Measurements from ENCODE around the gene MTHFD1L. TPM values are rescaled to one million over a fixed set of nuclear protein-coding genes. Genes with fewer than 3 reads are reported as not detected.

MTHFD1L gene
- polyA plus RNA-seq, 3 donors: 0.25 to 1.3 (median 0.39) TPM

DNA sequence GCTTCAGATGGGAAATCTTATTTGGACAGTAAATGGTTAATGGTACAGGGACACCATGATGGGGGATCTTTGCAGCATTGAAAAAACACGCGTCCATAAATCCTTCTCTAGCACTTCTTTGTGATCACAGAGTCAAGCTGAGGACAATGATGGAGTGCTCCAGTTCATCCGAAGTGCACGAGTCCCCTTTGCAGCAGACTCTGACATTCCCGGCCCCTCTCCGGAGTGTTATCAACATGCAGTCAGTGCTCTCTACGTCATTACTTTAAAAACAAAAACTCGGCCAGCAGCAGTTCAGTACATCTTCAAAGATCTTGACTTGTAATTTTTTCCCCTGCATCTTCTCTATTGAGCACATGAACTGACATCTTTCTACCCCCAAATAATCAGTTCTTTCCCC, 188.8 kb downstream of the MTHFD1L start:
- Histone ChIP-seq H3K9me3 (replicated peaks in 1 of 2; ENCODE audit: control insufficient read depth in 1 of 2, insufficient read depth in 1 of 2, low read length in 2 of 2) (no peaks in the 10 kb centered on the region), H3K4me3 (replicated peaks in 1 of 3; ENCODE audit: low read depth in 2 of 3, low read length in 3 of 3) (no peak overlapping the region), H3K79me2 (ENCODE audit: insufficient read depth, low read length) (no peaks in the 10 kb centered on the region), H3K4me2 (replicated peaks; ENCODE audit: extremely low read depth, low read length, poor library complexity, severe bottlenecking) (no peak overlapping the region), H2AFZ (ENCODE audit: insufficient read depth, low read depth, low read length, poor library complexity, severe bottlenecking) (no peak overlapping the region), H4K20me1 (ENCODE audit: insufficient read depth, low read length) (no peaks in the 10 kb centered on the region), H3K27ac (ENCODE audit: low read depth in 1 of 2, low read length in 2 of 2) (no peak overlapping the region), H3K9ac (ENCODE audit: insufficient read depth, low read length, poor library complexity, severe bottlenecking) (no peak overlapping the region), H3K4me1 (ENCODE audit: control insufficient read depth in 1 of 2, insufficient read depth in 2 of 2, low read length in 2 of 2) (peaks cover 3% of the 10 kb centered on the region in 2 donors), H3K36me3 (replicated peaks in 1 of 2; ENCODE audit: control insufficient read depth in 1 of 2, insufficient read depth in 2 of 2, low read length in 2 of 2) (no peaks in the 10 kb centered on the region), H3K27me3 (ENCODE audit: control insufficient read depth in 2 of 2, insufficient read depth in 2 of 2, low read length in 2 of 2) (no peaks in the 10 kb centered on the region)
- Mint-ChIP-seq H3K36me3 (peaks cover 0 to 3% of the 10 kb centered on the region in 2 donors), H3K27me3 (ENCODE audit: low read depth in 3 of 3) (no peaks in the 10 kb centered on the region), H3K4me3 (no peak overlapping the region), H3K27ac (no peak overlapping the region), H3K9me3 (no peaks in the 10 kb centered on the region), H3K4me1 (peaks cover 1% of the 10 kb centered on the region)
- WGBS (ENCODE audit: insufficient coverage): 94% methylated on average over 6 of the region's 8 CpGs
- TF ChIP-seq, protein P1, sequence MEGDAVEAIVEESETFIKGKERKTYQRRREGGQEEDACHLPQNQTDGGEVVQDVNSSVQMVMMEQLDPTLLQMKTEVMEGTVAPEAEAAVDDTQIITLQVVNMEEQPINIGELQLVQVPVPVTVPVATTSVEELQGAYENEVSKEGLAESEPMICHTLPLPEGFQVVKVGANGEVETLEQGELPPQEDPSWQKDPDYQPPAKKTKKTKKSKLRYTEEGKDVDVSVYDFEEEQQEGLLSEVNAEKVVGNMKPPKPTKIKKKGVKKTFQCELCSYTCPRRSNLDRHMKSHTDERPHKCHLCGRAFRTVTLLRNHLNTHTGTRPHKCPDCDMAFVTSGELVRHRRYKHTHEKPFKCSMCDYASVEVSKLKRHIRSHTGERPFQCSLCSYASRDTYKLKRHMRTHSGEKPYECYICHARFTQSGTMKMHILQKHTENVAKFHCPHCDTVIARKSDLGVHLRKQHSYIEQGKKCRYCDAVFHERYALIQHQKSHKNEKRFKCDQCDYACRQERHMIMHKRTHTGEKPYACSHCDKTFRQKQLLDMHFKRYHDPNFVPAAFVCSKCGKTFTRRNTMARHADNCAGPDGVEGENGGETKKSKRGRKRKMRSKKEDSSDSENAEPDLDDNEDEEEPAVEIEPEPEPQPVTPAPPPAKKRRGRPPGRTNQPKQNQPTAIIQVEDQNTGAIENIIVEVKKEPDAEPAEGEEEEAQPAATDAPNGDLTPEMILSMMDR (IDR thresholded peaks at IDR 0.05): no peak
- DNase-seq: no peak
- intact Hi-C loops (cut with micrococcal nuclease): no loop called here

DNA sequence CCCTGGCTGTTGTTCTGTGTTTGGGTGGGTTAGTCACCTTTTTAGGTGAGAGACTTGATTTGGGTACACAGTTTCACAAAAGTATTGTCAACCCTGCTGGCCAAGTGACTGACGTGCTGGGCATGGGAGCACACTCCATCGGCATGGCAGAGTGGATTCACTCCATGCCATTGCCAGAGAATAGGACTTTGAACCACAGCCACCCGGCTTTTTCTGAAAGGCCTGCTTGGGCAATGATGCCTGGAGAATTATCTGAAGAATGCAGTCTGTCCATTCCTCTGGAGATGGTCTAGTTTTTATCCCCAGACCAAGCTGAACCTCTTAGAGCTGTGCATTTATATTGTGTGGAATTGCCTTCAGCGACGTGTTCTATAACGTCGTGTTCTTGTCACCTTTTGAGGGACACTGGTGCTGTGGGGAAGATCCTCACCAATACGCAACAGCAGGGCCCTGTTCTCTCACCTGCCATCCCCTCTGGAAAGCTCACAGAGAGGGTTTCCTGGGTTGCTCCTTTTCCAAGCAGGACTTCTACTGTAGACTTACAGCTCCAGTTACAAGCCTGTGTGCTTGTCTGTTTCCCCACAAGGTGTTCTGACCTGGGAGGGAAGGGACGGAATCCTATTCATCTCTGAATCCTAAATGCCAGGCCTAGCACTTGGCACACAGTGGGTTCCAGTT, 190.9 kb downstream of the MTHFD1L start:
- DNase-seq: no peak
- no peak overlapping the region for H3K4me3 ChIP-seq (replicated peaks in 1 of 3; ENCODE audit: low read depth in 2 of 3, low read length in 3 of 3)
- H3K36me3 Mint-ChIP-seq: peaks cover 0 to 3% of the 10 kb centered on the region in 2 donors
- H3K27ac Mint-ChIP-seq: no peak overlapping the region
- 100% methylated on average over 4 of the region's 9 CpGs for WGBS (ENCODE audit: insufficient coverage)
- no peak overlapping the region for H3K4me2 ChIP-seq (replicated peaks; ENCODE audit: extremely low read depth, low read length, poor library complexity, severe bottlenecking)
- intact Hi-C loops (cut with micrococcal nuclease): no loop called here
- H3K27me3 ChIP-seq (ENCODE audit: control insufficient read depth in 2 of 2, insufficient read depth in 2 of 2, low read length in 2 of 2): no peaks in the 10 kb centered on the region
- H4K20me1 ChIP-seq (ENCODE audit: insufficient read depth, low read length): no peaks in the 10 kb centered on the region
- peaks cover 0 to 1% (median 0%) of the 10 kb centered on the region in 3 donors for H3K27me3 Mint-ChIP-seq (ENCODE audit: low read depth in 3 of 3)
- TF ChIP-seq, protein P1 (IDR thresholded peaks at IDR 0.05): no peak
- no peaks in the 10 kb centered on the region for H3K9me3 ChIP-seq (replicated peaks in 1 of 2; ENCODE audit: control insufficient read depth in 1 of 2, insufficient read depth in 1 of 2, low read length in 2 of 2)
- H3K79me2 ChIP-seq (ENCODE audit: insufficient read depth, low read length): no peaks in the 10 kb centered on the region
- H3K4me1 Mint-ChIP-seq: peaks cover 17% of the 10 kb centered on the region
- peaks cover 14% of the 10 kb centered on the region in 2 donors for H3K4me1 ChIP-seq (ENCODE audit: control insufficient read depth in 1 of 2, insufficient read depth in 2 of 2, low read length in 2 of 2)
- no peak overlapping the region for H3K27ac ChIP-seq (ENCODE audit: low read depth in 1 of 2, low read length in 2 of 2)
- H2AFZ ChIP-seq (ENCODE audit: insufficient read depth, low read depth, low read length, poor library complexity, severe bottlenecking): no peak overlapping the region
- H3K36me3 ChIP-seq (replicated peaks in 1 of 2; ENCODE audit: control insufficient read depth in 1 of 2, insufficient read depth in 2 of 2, low read length in 2 of 2): no peaks in the 10 kb centered on the region
- H3K4me3 Mint-ChIP-seq: no peak overlapping the region
- H3K9me3 Mint-ChIP-seq: no peaks in the 10 kb centered on the region
- H3K9ac ChIP-seq (ENCODE audit: insufficient read depth, low read length, poor library complexity, severe bottlenecking): no peak overlapping the region

Measured in CD14-positive monocyte (primary cell).